Testis (tissue), 2 donors: ENCODE measurements around the gene MPP1.

Source experiments
- CTCF ChIP-seq, 3 experiments: fragments of 450-650 bp in 2 of 3; fragments of 200-600 bp in 1 of 3; sonication (generic) in 1 of 3; IDR thresholded peaks; one replicate each; pipeline ENCODE4 v1.5.1; 2016 to 2019; ENCODE audit warnings: antibody characterized with exemption in 3 of 3, mild to moderate bottlenecking in 2 of 3, moderate library complexity in 1 of 3
- POLR2A ChIP-seq: fragments of 450-650 bp; IDR thresholded peaks from one replicate; pipeline ENCODE4 v1.6.1; 2017; ENCODE audit warnings: antibody characterized with exemption, mild to moderate bottlenecking, moderate library complexity

DNA sequence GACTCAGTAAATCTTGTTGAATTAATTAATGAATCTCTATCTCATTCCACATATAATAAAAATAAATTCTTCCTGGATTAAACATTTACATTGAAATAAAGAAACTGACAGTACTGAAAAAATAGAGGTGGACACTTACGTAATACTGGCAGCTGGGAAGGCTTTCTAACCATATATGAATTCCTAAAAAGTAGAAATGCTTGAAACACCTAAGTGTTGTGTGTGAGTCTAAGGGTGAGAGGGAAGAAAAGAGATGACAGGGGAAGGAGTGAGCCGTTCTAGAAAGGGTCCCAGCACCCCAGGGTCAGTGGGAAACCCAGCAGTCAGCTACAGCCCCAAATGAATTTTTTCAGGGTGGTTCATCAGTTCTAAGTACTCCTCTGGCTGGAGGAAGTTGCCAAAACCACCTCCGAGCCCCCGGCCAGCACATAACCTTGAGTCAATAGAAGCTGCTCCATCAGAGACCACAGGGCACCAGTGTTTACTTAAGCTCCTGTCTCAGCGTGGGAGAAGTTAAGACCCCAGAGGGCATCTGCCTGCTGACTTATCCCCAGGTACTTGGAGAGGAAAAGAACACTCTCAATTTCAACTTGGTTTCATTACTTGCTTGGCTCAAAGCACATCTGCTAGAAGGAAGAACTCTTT lies 72.7 kb downstream of the MPP1 start:
- TF ChIP-seq POLR2A (no peak), CTCF (IDR thresholded peaks at IDR 0.05) (no peak)
